HG02798 (cell line): ENCODE data around the gene RFTN1.
A peak's percentile ranks its signal among the peaks of the same experiment; 100 is the strongest.

Source experiments
- ATAC-seq: cut with Tn5 transposase; IDR thresholded peaks from one replicate; pipeline ENCODE4 v1.9.1; 2021; ENCODE audit warnings: mild to moderate bottlenecking; ENCODE audit not compliant: unreplicated experiment, poor library complexity

RFTN1 gene

GRCh38 chr3:16299746-16300145, 213.8 kb downstream of the RFTN1 start:
- ATAC-seq, result no peak

- ATAC-seq, result no peak
Measured at GRCh38 chr3:16298891-16299290, 214.6 kb downstream of the RFTN1 start.

GRCh38 chr3:16297997-16298885, 215.3 kb downstream of the RFTN1 start:
- ATAC-seq, result no peak

GRCh38 chr3:16295298-16295890, 218.1 kb downstream of the RFTN1 start:
- no peak for ATAC-seq

GRCh38 chr3:16294844-16295243, 218.7 kb downstream of the RFTN1 start:
- ATAC-seq, result no peak

- no peak for ATAC-seq
Measured at GRCh38 chr3:16290827-16291196, 222.7 kb downstream of the RFTN1 start.

GRCh38 chr3:16290007-16290826, 223.3 kb downstream of the RFTN1 start:
- peak; percentile 26 for ATAC-seq

- no peak for ATAC-seq
Measured at GRCh38 chr3:16289144-16289889, 224.2 kb downstream of the RFTN1 start.

- no peak for ATAC-seq
Measured at GRCh38 chr3:16288664-16289063, 224.8 kb downstream of the RFTN1 start.

- ATAC-seq, result no peak
Measured at GRCh38 chr3:16286751-16287543, 226.6 kb downstream of the RFTN1 start.

GRCh38 chr3:16286161-16286560, 227.3 kb downstream of the RFTN1 start:
- ATAC-seq, result peak; percentile 82

- ATAC-seq, result no peak
Measured at GRCh38 chr3:16284633-16285032, 228.9 kb downstream of the RFTN1 start.

GRCh38 chr3:16280671-16281070, 232.8 kb downstream of the RFTN1 start:
- ATAC-seq, result no peak

- no peak for ATAC-seq
Measured at GRCh38 chr3:16279010-16279801, 234.3 kb downstream of the RFTN1 start.

GRCh38 chr3:16277471-16277870, 236.0 kb downstream of the RFTN1 start:
- ATAC-seq, result no peak

GRCh38 chr3:16273867-16274266, 239.6 kb downstream of the RFTN1 start:
- no peak for ATAC-seq

GRCh38 chr3:16272588-16272987, 240.9 kb downstream of the RFTN1 start:
- ATAC-seq, result no peak

- no peak for ATAC-seq
Measured at GRCh38 chr3:16270855-16271254, 242.6 kb downstream of the RFTN1 start.

- ATAC-seq, result no peak
Measured at GRCh38 chr3:16266714-16267113, 246.8 kb downstream of the RFTN1 start.
